GM12878 (cell line): ENCODE measurements around the gene ARHGEF7.

Experiments used
- CHD2 ChIP-seq: IDR thresholded peaks from 2 replicates; pipeline ENCODE4 v1.6.1; 2011; ENCODE audit warnings: low read depth, low read length, improper control_type of control experiment, borderline replicate concordance
- EZH2 ChIP-seq: IDR thresholded peaks from 2 replicates; pipeline ENCODE4 v1.6.1; 2012; ENCODE audit warnings: low read depth, mild to moderate bottlenecking, control low read depth, inconsistent platforms, low read length, borderline replicate concordance; ENCODE audit not compliant: control insufficient read depth
- HDAC6 ChIP-seq: fragments of 200-600 bp; sonication (generic); IDR thresholded peaks from one replicate; pipeline ENCODE4 v1.8.0; 2017; ENCODE audit warnings: antibody characterized with exemption; ENCODE audit not compliant: unreplicated experiment
- MAX ChIP-seq: IDR thresholded peaks from 2 replicates; pipeline ENCODE4 v1.6.1; 2012; ENCODE audit warnings: low read depth, low read length, improper control_type of control experiment
- NFXL1 ChIP-seq: fragments of 450-650 bp; IDR thresholded peaks from 2 replicates; pipeline ENCODE4 v1.6.1; 2017; ENCODE audit warnings: antibody characterized with exemption, mild to moderate bottlenecking, borderline replicate concordance
- POLR2A ChIP-seq: IDR thresholded peaks from 2 replicates; pipeline ENCODE4 v1.6.1; 2011; ENCODE audit warnings: low read depth, mild to moderate bottlenecking, low read length
- RFX5 ChIP-seq: IDR thresholded peaks from 2 replicates; pipeline ENCODE4 v1.6.1; 2011; ENCODE audit warnings: low read depth, low read length, improper control_type of control experiment
- SIN3A ChIP-seq: IDR thresholded peaks from 2 replicates; pipeline ENCODE4 v1.6.1; 2012; ENCODE audit warnings: low read depth, low read length, improper control_type of control experiment
- SMC3 ChIP-seq: IDR thresholded peaks from 2 replicates; pipeline ENCODE4 v1.6.1; 2011; ENCODE audit warnings: low read length, improper control_type of control experiment, borderline replicate concordance
- TCF7 ChIP-seq: IDR thresholded peaks from 2 replicates; pipeline ENCODE4 v1.6.1; 2014; ENCODE audit warnings: antibody characterized with exemption, borderline replicate concordance
- WRNIP1 ChIP-seq: IDR thresholded peaks from 2 replicates; pipeline ENCODE4 v1.6.1; 2011; ENCODE audit warnings: low read depth, low read length, improper control_type of control experiment, borderline replicate concordance
- TF ChIP-seq, protein P1 (sequence below), 3 experiments: IDR thresholded peaks in 2 of 3; conservative IDR thresholded peaks in 1 of 3; 2 replicates each; pipeline ENCODE4 v1.5.1; 2011; ENCODE audit warnings: low read depth in 3 of 3, low read length in 3 of 3, mild to moderate bottlenecking in 3 of 3, control low read depth in 2 of 3, moderate library complexity in 2 of 3, inconsistent platforms in 1 of 3, mixed read lengths in 1 of 3; ENCODE audit not compliant: control insufficient read depth in 2 of 3, insufficient read depth in 1 of 3; ENCODE audit errors: extremely low read depth in 1 of 3

DNA sequence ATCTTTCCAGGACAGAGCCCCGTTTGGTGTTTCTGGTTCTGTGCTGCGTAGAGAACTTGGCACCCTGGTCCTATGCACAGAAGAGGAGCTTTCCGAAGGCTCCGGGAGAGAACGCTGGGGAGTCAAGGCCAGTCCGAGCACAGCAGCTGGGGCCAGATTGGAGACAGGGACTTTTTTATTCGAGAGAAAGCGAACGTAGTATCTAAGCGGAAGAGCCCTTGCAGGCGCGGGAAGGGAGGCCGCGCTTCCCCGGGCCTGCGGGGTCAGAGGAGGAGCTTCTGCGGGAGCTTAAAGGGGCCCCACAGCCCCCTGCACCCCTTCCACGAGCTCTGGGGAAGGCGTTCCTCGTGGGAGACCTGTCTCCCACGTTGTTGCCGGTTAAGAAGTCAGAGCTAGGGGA, 48.6 kb upstream of the ARHGEF7 start:
- TF ChIP-seq RFX5 (no peak), HDAC6 (no peak), CHD2 (no peak), NFXL1 (no peak), SIN3A (no peak), EZH2 (no peak), SMC3 (no peak), TCF7 (no peak), MAX (no peak), WRNIP1 (no peak), POLR2A (no peak)
- TF ChIP-seq, protein P1, sequence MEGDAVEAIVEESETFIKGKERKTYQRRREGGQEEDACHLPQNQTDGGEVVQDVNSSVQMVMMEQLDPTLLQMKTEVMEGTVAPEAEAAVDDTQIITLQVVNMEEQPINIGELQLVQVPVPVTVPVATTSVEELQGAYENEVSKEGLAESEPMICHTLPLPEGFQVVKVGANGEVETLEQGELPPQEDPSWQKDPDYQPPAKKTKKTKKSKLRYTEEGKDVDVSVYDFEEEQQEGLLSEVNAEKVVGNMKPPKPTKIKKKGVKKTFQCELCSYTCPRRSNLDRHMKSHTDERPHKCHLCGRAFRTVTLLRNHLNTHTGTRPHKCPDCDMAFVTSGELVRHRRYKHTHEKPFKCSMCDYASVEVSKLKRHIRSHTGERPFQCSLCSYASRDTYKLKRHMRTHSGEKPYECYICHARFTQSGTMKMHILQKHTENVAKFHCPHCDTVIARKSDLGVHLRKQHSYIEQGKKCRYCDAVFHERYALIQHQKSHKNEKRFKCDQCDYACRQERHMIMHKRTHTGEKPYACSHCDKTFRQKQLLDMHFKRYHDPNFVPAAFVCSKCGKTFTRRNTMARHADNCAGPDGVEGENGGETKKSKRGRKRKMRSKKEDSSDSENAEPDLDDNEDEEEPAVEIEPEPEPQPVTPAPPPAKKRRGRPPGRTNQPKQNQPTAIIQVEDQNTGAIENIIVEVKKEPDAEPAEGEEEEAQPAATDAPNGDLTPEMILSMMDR (IDR thresholded peaks at IDR 0.05 in 2 of 3, conservative IDR thresholded peaks at IDR 0.05 in 1 of 3; ENCODE audit: control insufficient read depth in 2 of 3, extremely low read depth in 1 of 3, insufficient read depth in 1 of 3, low read depth in 3 of 3, low read length in 3 of 3) = no peak
